GM10266 (cell line): Measurements from ENCODE around the gene CTXN1.
A peak's percentile ranks its signal among the peaks of the same experiment; 100 is the strongest.

Experiments used
- DNase-seq: peaks from one replicate; pipeline ENCODE4 v3.0.0; 2012; ENCODE audit errors: extremely low spot score
- TF ChIP-seq, protein P1 (sequence below): IDR thresholded peaks from 2 replicates; pipeline ENCODE4 v1.5.1; 2012; ENCODE audit warnings: mild to moderate bottlenecking, low read depth; ENCODE audit not compliant: control insufficient read depth, insufficient read depth; ENCODE audit errors: missing control alignments

The CTXN1 gene

GRCh38 chr19:7944177-7944761 lies 18.3 kb upstream of the CTXN1 start:
- TF ChIP-seq, protein P1, sequence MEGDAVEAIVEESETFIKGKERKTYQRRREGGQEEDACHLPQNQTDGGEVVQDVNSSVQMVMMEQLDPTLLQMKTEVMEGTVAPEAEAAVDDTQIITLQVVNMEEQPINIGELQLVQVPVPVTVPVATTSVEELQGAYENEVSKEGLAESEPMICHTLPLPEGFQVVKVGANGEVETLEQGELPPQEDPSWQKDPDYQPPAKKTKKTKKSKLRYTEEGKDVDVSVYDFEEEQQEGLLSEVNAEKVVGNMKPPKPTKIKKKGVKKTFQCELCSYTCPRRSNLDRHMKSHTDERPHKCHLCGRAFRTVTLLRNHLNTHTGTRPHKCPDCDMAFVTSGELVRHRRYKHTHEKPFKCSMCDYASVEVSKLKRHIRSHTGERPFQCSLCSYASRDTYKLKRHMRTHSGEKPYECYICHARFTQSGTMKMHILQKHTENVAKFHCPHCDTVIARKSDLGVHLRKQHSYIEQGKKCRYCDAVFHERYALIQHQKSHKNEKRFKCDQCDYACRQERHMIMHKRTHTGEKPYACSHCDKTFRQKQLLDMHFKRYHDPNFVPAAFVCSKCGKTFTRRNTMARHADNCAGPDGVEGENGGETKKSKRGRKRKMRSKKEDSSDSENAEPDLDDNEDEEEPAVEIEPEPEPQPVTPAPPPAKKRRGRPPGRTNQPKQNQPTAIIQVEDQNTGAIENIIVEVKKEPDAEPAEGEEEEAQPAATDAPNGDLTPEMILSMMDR: peak; percentile 86
- peak; percentile 87 for DNase-seq

- peak; percentile 98 for DNase-seq
- TF ChIP-seq, protein P1: peak; percentile 32
Measured at GRCh38 chr19:7943444-7944176, 17.7 kb upstream of the CTXN1 start, which contains the start of gene TIMM44. Gene TIMM44, minus strand, starts transcription at chr19:7943666. Its CDS starts 15 bp downstream, at chr19:7943651.

DNA sequence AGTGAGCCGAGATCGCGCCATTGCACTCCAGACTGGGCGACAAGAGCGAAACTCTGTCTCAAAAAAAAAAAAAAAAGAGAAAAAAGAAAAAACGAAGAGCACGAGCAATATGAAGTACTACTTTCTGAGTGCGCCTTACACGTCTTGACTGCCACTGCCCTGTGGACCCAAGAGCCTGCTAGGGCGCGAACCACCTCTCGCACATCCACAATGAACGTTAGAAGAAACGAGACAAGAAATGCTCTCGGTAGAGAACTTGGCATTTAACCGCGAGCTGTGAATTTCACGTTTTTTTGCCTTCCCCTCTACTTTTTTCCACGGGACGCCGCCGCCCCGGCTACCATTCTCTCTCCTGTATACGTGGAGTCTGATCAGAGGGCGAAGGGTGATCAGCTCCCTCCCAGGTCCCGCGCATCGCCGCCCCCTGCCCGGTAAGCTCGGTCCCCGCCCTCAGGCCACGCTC lies 17.1 kb upstream of the CTXN1 start:
- DNase-seq: no peak
- TF ChIP-seq, protein P1: no peak

- no peak for DNase-seq
- TF ChIP-seq, protein P1: no peak
Measured at GRCh38 chr19:7941895-7942596, 16.1 kb upstream of the CTXN1 start.

DNA sequence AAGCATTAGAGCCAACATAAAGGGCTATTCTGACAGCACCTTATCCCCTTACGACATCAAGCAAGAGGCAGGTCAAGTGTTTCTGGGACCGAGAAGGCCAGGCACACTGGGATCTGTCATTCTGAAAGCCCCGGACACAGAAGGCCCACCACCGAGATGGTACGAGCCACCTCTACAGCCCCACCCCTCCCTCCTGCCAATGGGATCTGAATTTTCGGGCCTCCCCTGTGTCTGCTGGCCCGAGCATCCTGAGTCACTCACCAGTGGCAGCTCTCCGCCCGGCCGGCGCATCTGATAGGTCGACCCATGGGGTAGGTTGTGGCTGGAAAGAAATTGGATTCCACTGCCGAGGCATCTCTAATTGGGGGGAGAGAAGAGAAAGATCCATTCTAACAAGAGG lies 14.9 kb upstream of the CTXN1 start:
- TF ChIP-seq, protein P1: no peak
- DNase-seq: no peak

DNA sequence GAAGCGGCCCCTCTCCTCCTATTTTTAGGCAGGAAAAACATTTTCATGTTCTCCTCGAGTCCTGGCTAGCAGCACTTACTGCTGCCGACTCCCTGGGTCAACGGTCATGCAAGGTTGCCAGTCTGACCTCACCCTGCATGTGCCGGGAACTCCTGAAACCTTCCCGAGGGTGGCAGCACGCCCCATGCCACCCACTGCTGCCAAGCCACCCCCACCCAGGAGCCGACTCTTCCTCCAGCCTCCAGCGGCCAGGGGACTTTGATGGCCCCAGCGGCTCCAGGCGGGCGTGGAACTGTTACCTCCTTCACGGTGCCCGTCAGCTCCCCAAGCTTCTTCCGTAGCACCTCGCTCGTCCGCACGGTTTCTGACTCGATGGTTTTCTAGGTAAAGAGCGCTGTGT lies 8.8 kb upstream of the CTXN1 start:
- TF ChIP-seq, protein P1: no peak
- DNase-seq: no peak
